Kidney (tissue), 14 donors: ENCODE results near the gene GRPEL1. TPM values are rescaled to one million over a fixed set of nuclear protein-coding genes. Genes with fewer than 3 reads are reported as not detected.

Experiments used
- DNase-seq, 5 donors: peaks; one replicate each; pipeline ENCODE4 v3.0.0-alpha.2; 2013 to 2020
- FAIRE-seq: peaks from 2 replicates; lab custom pipeline; 2012; peaks lifted over from hg19 to GRCh38; lab: Jason Lieb, UNC
- H3K27ac ChIP-seq, 2 donors: one replicate each; pipeline ENCODE4 v1.7.0; 2013; ENCODE audit warnings: low read depth in 2 of 2, low read length in 2 of 2, inconsistent platforms in 1 of 2
- H3K27me3 ChIP-seq: one replicate; pipeline ENCODE4 v1.7.1; 2013; ENCODE audit warnings: low read length, inconsistent platforms; ENCODE audit not compliant: control insufficient read depth, insufficient read depth
- H3K36me3 ChIP-seq, 3 donors: one replicate each; pipeline versions ENCODE4 v1.7.0 to v1.7.1; 2013; ENCODE audit warnings: low read length in 3 of 3, control low read depth in 1 of 3, inconsistent platforms in 1 of 3; ENCODE audit not compliant: insufficient read depth in 3 of 3, control insufficient read depth in 2 of 3
- H3K4me1 ChIP-seq, 3 donors: one replicate each; pipeline versions ENCODE4 v1.7.0 to v1.7.1; 2013; ENCODE audit warnings: low read length in 3 of 3, inconsistent platforms in 1 of 3, low read depth in 1 of 3; ENCODE audit not compliant: control insufficient read depth in 2 of 3, insufficient read depth in 2 of 3
- H3K4me3 ChIP-seq, 3 donors: one replicate each; pipeline versions ENCODE4 v1.7.0 to v1.8.1; 2013; ENCODE audit warnings: low read length in 3 of 3, control low read depth in 1 of 3, inconsistent platforms in 1 of 3
- H3K9ac ChIP-seq, 3 donors: one replicate each; pipeline versions ENCODE4 v1.7.0 to v1.7.1; 2013; ENCODE audit warnings: low read length in 3 of 3, control low read depth in 1 of 3, inconsistent platforms in 1 of 3
- H3K9me3 ChIP-seq, 3 donors: one replicate each; pipeline versions ENCODE4 v1.7.0 to v1.7.1; 2013; ENCODE audit warnings: low read length in 3 of 3, control low read depth in 1 of 3, inconsistent platforms in 1 of 3; ENCODE audit not compliant: control insufficient read depth in 2 of 3, insufficient read depth in 1 of 3
- CTCF ChIP-seq: IDR thresholded peaks from 3 replicates; pipeline ENCODE4 v1.5.1; 2012; ENCODE audit warnings: mild to moderate bottlenecking, moderate library complexity, borderline replicate concordance; ENCODE audit not compliant: insufficient read depth; ENCODE audit errors: extremely low read depth
- intact Hi-C: fragments of 100-400 bp; cut with DNase I; formaldehyde crosslinking; loops from one replicate; pipeline ENCODE4 v1.11.1; 2022
- polyA plus RNA-seq: library from polyadenylated mRNA; stranded (reverse); fragments of 350-450 nt; fragmentation: Illumina TruSeq; extraction: RNeasy Lipid Tissue Mini Kit (QIAGEN cat#74804); gene quantifications from one replicate; pipeline ENCODE4 v1.2.3, GENCODE V29; 2014; ENCODE audit warnings: low read depth, low replicate concordance; ENCODE audit not compliant: insufficient read depth
- total RNA-seq: library from RNA; stranded (reverse); fragmentation: NEBNext Ultra II Directional; extraction: Animal tissue kit (Norgen Biotek cat#: 25700); gene quantifications from one replicate; pipeline ENCODE4 v1.2.1, GENCODE V29; 2021
- donor health status: control.
- donor health status: control.
- donor health status: control.
- donor health status: control.
- donor health status: control.
- donor health status: DM: yes; HTN: yes; CAD: no.
- donor health status: Normal renal cell carcinoma (clear cell type).

Gene GRPEL1
- total and polyA plus RNA-seq, 2 donors from 2014 or later = 27.4 to 84.9 TPM

- no peak for FAIRE-seq
- peak in 1 of 5 donors; percentile 10 for DNase-seq
- H3K4me3 ChIP-seq = no peak overlapping the region
- H3K27me3 ChIP-seq = no peaks in the 10 kb centered on the region
- intact Hi-C loops = no loop called here
- H3K36me3 ChIP-seq = peaks cover 11 to 51% (median 23%) of the 10 kb centered on the region in 3 donors
- no peaks in the 10 kb centered on the region for H3K9me3 ChIP-seq
- no peak overlapping the region for H3K9ac ChIP-seq
- TF ChIP-seq CTCF = no peak
- no peak overlapping the region for H3K27ac ChIP-seq
- peaks cover 0 to 9% (median 6%) of the 10 kb centered on the region in 3 donors for H3K4me1 ChIP-seq
Observed at GRCh38 chr4:7027284-7027683, 40.6 kb downstream of the GRPEL1 start.

GRCh38 chr4:7026107-7026506 lies 41.8 kb downstream of the GRPEL1 start:
- no peak overlapping the region for H3K9ac ChIP-seq
- no peaks in the 10 kb centered on the region for H3K9me3 ChIP-seq
- H3K27me3 ChIP-seq = no peaks in the 10 kb centered on the region
- intact Hi-C loops = no loop called here
- no peak for FAIRE-seq
- peaks cover 0 to 7% (median 4%) of the 10 kb centered on the region in 3 donors for H3K4me1 ChIP-seq
- no peak for DNase-seq
- peaks cover 11 to 47% (median 20%) of the 10 kb centered on the region in 3 donors for H3K36me3 ChIP-seq
- no peak overlapping the region for H3K27ac ChIP-seq
- no peak overlapping the region for H3K4me3 ChIP-seq
- no peak for TF ChIP-seq CTCF

- no peak for TF ChIP-seq CTCF
- Histone ChIP-seq H3K27me3 (no peaks in the 10 kb centered on the region), H3K36me3 (peaks cover 7 to 47% (median 14%) of the 10 kb centered on the region in 3 donors), H3K27ac (no peak overlapping the region), H3K9ac (no peak overlapping the region), H3K4me3 (no peak overlapping the region), H3K9me3 (no peaks in the 10 kb centered on the region), H3K4me1 (no peaks in the 10 kb centered on the region)
- FAIRE-seq (no peak), DNase-seq (no peak)
- intact Hi-C loops = no loop called here
Observed at GRCh38 chr4:7025040-7025602, 42.7 kb downstream of the GRPEL1 start.
